Uterus (tissue), 2 donors: Measurements from ENCODE around the gene FES.

Experiments
- CTCF ChIP-seq, 4 experiments: fragments of 200-600 bp in 2 of 4; fragments of 450-650 bp in 2 of 4; sonication (generic) in 2 of 4; IDR thresholded peaks; one replicate each; pipeline ENCODE4 v1.5.1; 2016 to 2019; ENCODE audit warnings: antibody characterized with exemption in 4 of 4, mild to moderate bottlenecking in 2 of 4, moderate library complexity in 1 of 4
- POLR2A ChIP-seq, 2 donors: fragments of 450-650 bp; IDR thresholded peaks; one replicate each; pipeline ENCODE4 v1.6.1; 2016; ENCODE audit warnings: antibody characterized with exemption in 2 of 2, mild to moderate bottlenecking in 1 of 2, moderate library complexity in 1 of 2

GRCh38 chr15:90906181-90906849 lies 22.0 kb downstream of the FES start:
- TF ChIP-seq CTCF (IDR thresholded peaks at IDR 0.05) (no peak), POLR2A (IDR thresholded peaks at IDR 0.05) (no peak)
